SU-DHL-6 (cell line): Measurements from ENCODE around the gene CACNA1C.

Experiments used
- H2AFZ ChIP-seq: fragments of 200-600 bp; sonication (generic); 2 replicates; pipeline ENCODE4 v1.6.1; 2014; ENCODE audit warnings: low read depth, mild to moderate bottlenecking, moderate library complexity, mixed read lengths, antibody characterized with exemption, low read length; ENCODE audit not compliant: severe bottlenecking
- H3F3A ChIP-seq: fragments of 200-600 bp; shearing (Covaris generic); 2 replicates; pipeline ENCODE4 v1.6.0; 2016; ENCODE audit warnings: antibody characterized with exemption, mild to moderate bottlenecking; ENCODE audit not compliant: insufficient read depth
- H3K27ac ChIP-seq: fragments of 200-600 bp; sonication (generic); 2 replicates; pipeline ENCODE4 v1.5.1; 2016; ENCODE audit warnings: low read depth, mild to moderate bottlenecking, low read length, moderate library complexity, mixed read lengths
- H3K27me3 ChIP-seq: fragments of 200-600 bp; sonication (generic), shearing (Covaris generic); 2 replicates; pipeline ENCODE4 v1.6.0; 2014; ENCODE audit warnings: mild to moderate bottlenecking, low read length
- H3K36me3 ChIP-seq: fragments of 200-600 bp; sonication (generic); 2 replicates; pipeline ENCODE4 v1.6.1; 2014; ENCODE audit warnings: mild to moderate bottlenecking, low read length, mixed read lengths
- H3K4me2 ChIP-seq: fragments of 300-600, 200-600 bp; shearing (Covaris generic), sonication (generic); 2 replicates; pipeline ENCODE4 v1.6.0; 2014; ENCODE audit warnings: low read length, low read depth, mild to moderate bottlenecking; ENCODE audit not compliant: poor library complexity, severe bottlenecking
- H3K4me3 ChIP-seq: fragments of 200-600 bp; sonication (generic); 2 replicates; pipeline ENCODE4 v1.5.1; 2014; ENCODE audit warnings: antibody characterized with exemption, low read length, mild to moderate bottlenecking, mixed read lengths; ENCODE audit not compliant: insufficient read depth, poor library complexity, severe bottlenecking
- H3K79me2 ChIP-seq: fragments of 200-600 bp; sonication (generic); 2 replicates; pipeline ENCODE4 v1.6.1; 2014; ENCODE audit warnings: mild to moderate bottlenecking, low read length, moderate library complexity; ENCODE audit not compliant: insufficient read depth
- H3K9ac ChIP-seq: fragments of 200-600 bp; sonication (generic); 2 replicates; pipeline ENCODE4 v1.7.0; 2014; ENCODE audit warnings: mild to moderate bottlenecking, low read length
- H3K9me2 ChIP-seq: fragments of 200-600 bp; sonication (generic); replicated peaks from 2 replicates; pipeline ENCODE4 v1.6.1; 2014; ENCODE audit warnings: low read length; ENCODE audit not compliant: insufficient read depth
- H3K9me3 ChIP-seq: fragments of 200-600 bp; sonication (generic); 2 replicates; pipeline ENCODE4 v1.6.1; 2014; ENCODE audit warnings: low read length, mixed read lengths; ENCODE audit not compliant: insufficient read depth
- H4K20me1 ChIP-seq: fragments of 200-600 bp; sonication (generic); 2 replicates; pipeline ENCODE4 v1.6.1; 2014; ENCODE audit warnings: low read depth, mild to moderate bottlenecking, antibody characterized with exemption, low read length, moderate library complexity, mixed read lengths
- EZH2phosphoT487 ChIP-seq: fragments of 200-600 bp; sonication (generic), shearing (Covaris generic); conservative IDR thresholded peaks from 2 replicates; pipeline ENCODE4 v1.6.1; 2018; ENCODE audit warnings: mild to moderate bottlenecking, antibody characterized with exemption, low read length, moderate library complexity, mixed read lengths
- TF ChIP-seq, protein P1 (sequence below): fragments of 200-600 bp; sonication (generic); IDR thresholded peaks from one replicate; pipeline ENCODE4 v1.5.1; 2017; ENCODE audit warnings: antibody characterized with exemption, mild to moderate bottlenecking, low read length, moderate library complexity; ENCODE audit not compliant: insufficient read depth, poor library complexity, severe bottlenecking

CACNA1C gene

DNA sequence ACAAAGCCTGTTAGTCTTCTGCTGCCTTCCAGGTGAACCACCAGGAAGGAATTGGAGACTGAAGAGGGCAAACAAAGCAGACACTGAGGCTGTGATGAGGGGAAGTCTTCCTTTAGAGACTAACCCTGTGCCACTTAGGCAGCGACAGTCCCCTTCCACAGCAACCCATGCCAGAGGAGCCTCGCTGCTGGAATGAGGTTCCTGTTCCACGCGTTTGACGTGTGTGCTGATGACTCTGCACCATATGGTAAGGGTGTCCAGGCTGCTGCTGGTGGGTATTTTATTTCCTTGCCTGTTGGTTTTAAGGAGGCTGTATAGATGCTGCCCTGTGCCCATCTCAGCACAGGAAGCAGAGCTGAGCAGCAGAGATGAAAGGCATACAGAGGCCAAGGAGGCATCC, 380.1 kb downstream of the CACNA1C start:
- Histone ChIP-seq H3F3A (no peaks in the 10 kb centered on the region), H3K79me2 (no peaks in the 10 kb centered on the region), H3K27me3 (0 out of 2 replicates have a peak, but pooled peaks cover 3% of the 10 kb centered on the region), H4K20me1 (no peaks in the 10 kb centered on the region), H2AFZ (no peak overlapping the region), H3K9me3 (no peaks in the 10 kb centered on the region), H3K9me2 (no peaks in the 10 kb centered on the region), H3K4me3 (no peak overlapping the region), H3K36me3 (no peaks in the 10 kb centered on the region), H3K9ac (no peak overlapping the region), H3K27ac (no peak overlapping the region), H3K4me2 (no peak overlapping the region)
- TF ChIP-seq, protein P1, sequence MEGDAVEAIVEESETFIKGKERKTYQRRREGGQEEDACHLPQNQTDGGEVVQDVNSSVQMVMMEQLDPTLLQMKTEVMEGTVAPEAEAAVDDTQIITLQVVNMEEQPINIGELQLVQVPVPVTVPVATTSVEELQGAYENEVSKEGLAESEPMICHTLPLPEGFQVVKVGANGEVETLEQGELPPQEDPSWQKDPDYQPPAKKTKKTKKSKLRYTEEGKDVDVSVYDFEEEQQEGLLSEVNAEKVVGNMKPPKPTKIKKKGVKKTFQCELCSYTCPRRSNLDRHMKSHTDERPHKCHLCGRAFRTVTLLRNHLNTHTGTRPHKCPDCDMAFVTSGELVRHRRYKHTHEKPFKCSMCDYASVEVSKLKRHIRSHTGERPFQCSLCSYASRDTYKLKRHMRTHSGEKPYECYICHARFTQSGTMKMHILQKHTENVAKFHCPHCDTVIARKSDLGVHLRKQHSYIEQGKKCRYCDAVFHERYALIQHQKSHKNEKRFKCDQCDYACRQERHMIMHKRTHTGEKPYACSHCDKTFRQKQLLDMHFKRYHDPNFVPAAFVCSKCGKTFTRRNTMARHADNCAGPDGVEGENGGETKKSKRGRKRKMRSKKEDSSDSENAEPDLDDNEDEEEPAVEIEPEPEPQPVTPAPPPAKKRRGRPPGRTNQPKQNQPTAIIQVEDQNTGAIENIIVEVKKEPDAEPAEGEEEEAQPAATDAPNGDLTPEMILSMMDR = no peak
- TF ChIP-seq EZH2phosphoT487 = no peak

DNA sequence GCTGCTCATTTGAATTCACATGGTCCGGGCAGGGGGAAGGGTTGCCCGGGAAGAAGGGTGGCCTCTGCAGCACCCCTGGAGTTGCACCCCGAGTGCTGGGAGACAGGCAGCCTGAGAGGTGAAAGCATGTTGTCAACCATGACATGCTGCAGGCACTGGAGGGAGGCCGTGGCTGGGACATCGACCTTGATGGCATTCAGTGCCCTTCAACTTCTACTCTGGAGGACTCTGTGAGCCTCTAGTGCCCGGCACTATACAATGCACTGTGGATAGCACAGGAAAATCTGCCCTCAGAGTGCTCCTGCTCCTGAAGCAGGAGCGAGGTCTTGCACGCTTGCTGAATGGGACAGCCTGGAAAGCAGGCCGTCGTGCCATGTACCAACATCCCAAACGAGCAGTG, 382.7 kb downstream of the CACNA1C start:
- H3F3A ChIP-seq = no peaks in the 10 kb centered on the region
- H3K9me3 ChIP-seq = no peaks in the 10 kb centered on the region
- H4K20me1 ChIP-seq = no peaks in the 10 kb centered on the region
- no peak overlapping the region for H3K27ac ChIP-seq
- H3K27me3 ChIP-seq = 0 out of 2 replicates have a peak, but pooled peaks cover 3% of the 10 kb centered on the region
- H3K9ac ChIP-seq = no peak overlapping the region
- TF ChIP-seq, protein P1 = no peak
- TF ChIP-seq EZH2phosphoT487 = no peak
- no peak overlapping the region for H2AFZ ChIP-seq
- H3K9me2 ChIP-seq = no peaks in the 10 kb centered on the region
- H3K4me2 ChIP-seq = no peak overlapping the region
- H3K79me2 ChIP-seq = no peaks in the 10 kb centered on the region
- H3K36me3 ChIP-seq = no peaks in the 10 kb centered on the region
- no peak overlapping the region for H3K4me3 ChIP-seq

DNA sequence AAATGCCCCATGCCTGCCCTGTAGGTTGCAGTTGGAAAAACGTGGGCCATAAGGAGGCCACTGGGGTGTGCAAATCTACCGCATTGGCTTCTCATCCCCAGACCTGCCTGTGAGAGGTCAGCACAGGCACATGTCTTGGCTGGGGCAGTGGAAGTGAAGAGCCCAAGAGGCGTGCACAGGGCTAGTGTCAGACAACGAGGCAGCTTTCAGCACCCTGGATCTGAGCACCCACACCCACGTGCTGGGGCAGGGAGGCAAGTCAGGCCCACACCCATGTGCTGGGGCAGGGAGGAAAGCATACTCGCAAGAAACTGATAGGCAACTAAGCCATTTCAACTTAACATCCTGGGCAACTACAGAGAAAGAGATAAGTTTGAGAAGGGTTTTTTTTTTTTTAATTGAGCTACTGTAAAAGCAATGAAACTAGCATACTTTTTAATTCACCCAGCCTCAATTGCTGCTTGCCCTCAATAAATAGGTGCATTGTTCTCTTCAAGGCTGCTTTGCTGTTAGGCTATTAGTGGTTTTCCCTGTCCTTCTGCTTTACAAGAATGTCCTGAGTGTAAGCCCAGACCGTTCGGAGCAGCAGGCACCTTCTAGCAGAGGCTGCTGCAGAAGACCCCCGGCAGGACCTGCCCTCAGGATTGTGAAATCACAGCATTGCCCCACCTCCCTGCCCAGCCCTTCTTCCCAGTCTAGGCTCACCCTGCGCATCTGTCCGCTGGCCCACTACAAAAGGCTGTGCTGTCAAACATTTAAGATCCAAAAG, 386.7 kb downstream of the CACNA1C start:
- Histone ChIP-seq H3K27me3 (0 out of 2 replicates have a peak, but pooled peaks cover 3% of the 10 kb centered on the region), H2AFZ (no peak overlapping the region), H3F3A (no peaks in the 10 kb centered on the region), H3K4me2 (no peak overlapping the region), H3K9me3 (no peaks in the 10 kb centered on the region), H3K27ac (no peak overlapping the region), H4K20me1 (no peaks in the 10 kb centered on the region), H3K79me2 (no peaks in the 10 kb centered on the region), H3K9ac (no peak overlapping the region), H3K36me3 (no peaks in the 10 kb centered on the region), H3K4me3 (no peak overlapping the region), H3K9me2 (no peaks in the 10 kb centered on the region)
- TF ChIP-seq, protein P1 = no peak
- TF ChIP-seq EZH2phosphoT487 = no peak
